AG04449 (cell line): ENCODE measurements around the gene ASIC1.

Experiments
- CTCF ChIA-PET: fragments of 350-600 bp; formaldehyde crosslinking; extraction: SDS; loops from one replicate; lab custom pipeline; 2021; ENCODE audit warnings: antibody characterized with exemption; lab: Yijun Ruan, JAX
- POLR2A ChIA-PET: fragments of 400-600, 350-600 bp; formaldehyde crosslinking; extraction: SDS; loops from one replicate; lab custom pipeline; 2020; ENCODE audit warnings: antibody characterized with exemption, inconsistent platforms; lab: Yijun Ruan, JAX
- DNase-seq: peaks from one replicate; pipeline ENCODE4 v3.0.0-alpha.2; 2010; ENCODE audit warnings: low read depth, low spot score
- H3K4me3 ChIP-seq: 2 replicates; pipeline ENCODE4 v1.5.1; 2011; ENCODE audit warnings: low read depth, mild to moderate bottlenecking, control low read depth, low read length
- TF ChIP-seq, protein P1 (sequence below): IDR thresholded peaks from one replicate; pipeline ENCODE4 v1.5.1; 2011; ENCODE audit warnings: mild to moderate bottlenecking, moderate library complexity, low read length, control low read depth, inconsistent platforms; ENCODE audit not compliant: insufficient read depth; ENCODE audit errors: missing control alignments

The ASIC1 gene

DNA sequence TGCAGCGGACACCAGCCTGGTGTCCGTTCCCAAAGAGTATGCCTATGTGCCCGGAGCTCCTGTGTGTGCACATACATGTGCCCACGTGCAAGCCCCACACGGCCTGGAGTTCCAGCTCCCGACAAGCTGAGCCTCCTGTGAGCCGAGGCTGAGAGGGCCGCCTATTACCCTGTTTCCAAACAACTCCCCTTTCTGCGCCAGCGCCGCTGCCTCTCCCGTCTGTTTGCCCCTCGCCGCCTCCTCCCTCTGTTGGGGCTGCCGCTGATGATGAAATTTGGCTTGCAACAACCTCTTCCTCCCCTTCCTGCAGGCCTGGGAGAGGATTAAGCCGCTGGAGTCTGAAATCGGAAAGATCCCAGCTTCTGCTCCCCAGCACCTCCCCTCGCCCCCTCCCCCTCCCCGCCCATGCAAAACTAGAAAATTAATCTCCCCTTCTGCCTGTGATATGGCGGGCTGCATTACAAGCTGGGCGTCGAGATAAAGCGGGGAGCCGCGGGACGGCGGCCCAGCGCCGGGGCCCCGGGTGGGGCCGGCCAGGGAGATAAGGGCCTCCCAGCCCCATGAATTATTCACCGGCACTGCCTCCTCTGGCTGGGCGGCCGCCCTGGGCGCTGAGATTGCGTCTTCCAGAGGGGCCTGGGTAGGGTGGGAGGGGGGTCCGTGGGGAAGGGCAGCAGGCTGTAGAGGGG is 6.8 kb upstream of the ASIC1 start:
- CTCF ChIA-PET: interaction anchor here (0.9 to 10.7 kb wide), 14 partner anchors 10 to 183 kb away, joined by 3 to 254 read pairs (median 6); partner anchors contain the start of gene RACGAP1
- POLR2A ChIA-PET: no interaction called here
- TF ChIP-seq, protein P1, sequence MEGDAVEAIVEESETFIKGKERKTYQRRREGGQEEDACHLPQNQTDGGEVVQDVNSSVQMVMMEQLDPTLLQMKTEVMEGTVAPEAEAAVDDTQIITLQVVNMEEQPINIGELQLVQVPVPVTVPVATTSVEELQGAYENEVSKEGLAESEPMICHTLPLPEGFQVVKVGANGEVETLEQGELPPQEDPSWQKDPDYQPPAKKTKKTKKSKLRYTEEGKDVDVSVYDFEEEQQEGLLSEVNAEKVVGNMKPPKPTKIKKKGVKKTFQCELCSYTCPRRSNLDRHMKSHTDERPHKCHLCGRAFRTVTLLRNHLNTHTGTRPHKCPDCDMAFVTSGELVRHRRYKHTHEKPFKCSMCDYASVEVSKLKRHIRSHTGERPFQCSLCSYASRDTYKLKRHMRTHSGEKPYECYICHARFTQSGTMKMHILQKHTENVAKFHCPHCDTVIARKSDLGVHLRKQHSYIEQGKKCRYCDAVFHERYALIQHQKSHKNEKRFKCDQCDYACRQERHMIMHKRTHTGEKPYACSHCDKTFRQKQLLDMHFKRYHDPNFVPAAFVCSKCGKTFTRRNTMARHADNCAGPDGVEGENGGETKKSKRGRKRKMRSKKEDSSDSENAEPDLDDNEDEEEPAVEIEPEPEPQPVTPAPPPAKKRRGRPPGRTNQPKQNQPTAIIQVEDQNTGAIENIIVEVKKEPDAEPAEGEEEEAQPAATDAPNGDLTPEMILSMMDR: no peak
- H3K4me3 ChIP-seq: peak overlapping the region; percentile 16; the same call in 1 of the 2 replicates
- DNase-seq: no peak

DNA sequence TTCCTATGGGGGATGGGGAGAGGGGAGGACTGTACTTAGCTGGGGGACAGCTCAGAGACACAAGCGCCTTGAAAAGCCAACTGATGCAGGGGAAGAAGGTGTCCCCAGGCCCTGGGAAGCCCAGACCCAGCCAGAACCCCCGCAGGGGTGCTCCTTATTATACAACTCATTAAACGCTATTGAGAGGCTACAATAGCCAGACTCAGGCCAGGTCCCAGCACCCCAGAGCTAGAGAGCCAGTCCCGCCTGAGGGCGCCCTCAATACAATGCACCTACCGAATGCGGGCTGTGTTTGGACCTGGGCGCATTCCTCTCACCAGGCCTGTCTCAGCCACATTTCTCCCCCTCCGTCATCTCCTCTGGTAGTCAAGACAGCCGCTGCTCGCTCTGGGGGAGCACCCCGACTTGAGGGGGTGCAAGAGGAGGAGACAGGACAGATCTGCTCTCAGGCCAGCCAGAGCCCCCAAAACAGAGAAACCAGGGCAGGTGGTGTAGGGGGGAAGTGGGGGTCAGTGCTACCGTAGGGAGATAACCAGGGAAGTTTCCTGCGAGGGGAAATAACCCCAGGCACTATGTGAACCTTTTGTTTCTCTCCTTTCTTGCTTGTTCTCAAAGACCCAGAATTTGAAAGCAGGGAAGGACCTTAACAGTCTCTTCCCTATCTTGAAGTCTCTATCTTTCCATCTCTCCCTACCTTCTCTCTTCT is 6.1 kb upstream of the ASIC1 start:
- H3K4me3 ChIP-seq: no peak overlapping the region
- ChIA-PET CTCF (interaction anchor here (0.9 to 10.7 kb wide), 10 partner anchors 11 to 106 kb away, joined by 3 to 254 read pairs (median 6); no protein-coding TSS in a partner anchor), POLR2A (no interaction called here)
- TF ChIP-seq, protein P1: no peak
- DNase-seq: no peak

DNA sequence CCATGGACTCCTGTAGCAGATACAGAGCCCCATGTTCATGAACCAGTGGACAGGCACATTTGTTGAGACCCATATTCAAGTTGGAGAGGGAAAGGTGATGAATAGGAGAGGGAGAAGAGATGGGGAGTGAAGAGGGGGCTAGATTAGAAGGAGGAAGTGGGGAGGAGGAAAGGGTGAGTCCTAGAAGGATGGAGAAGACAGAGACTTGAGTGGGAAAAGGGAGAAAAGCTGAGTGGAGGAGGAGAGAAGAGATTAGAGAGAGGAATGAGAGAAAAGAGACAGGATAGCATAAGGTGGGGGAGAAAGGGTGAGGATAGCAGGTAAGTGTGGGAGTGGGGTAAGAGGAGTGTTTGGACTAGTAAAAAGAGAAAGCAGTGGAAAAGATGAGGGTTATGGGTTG is 4.9 kb upstream of the ASIC1 start:
- ChIA-PET CTCF (interaction anchor here (1.0 to 10.7 kb wide), 7 partner anchors 12 to 184 kb away, joined by 3 to 274 read pairs (median 41); partner anchors contain the start of genes AQP5 and AQP6), POLR2A (no interaction called here)
- TF ChIP-seq, protein P1: no peak
- H3K4me3 ChIP-seq: no peak overlapping the region
- DNase-seq: no peak

DNA sequence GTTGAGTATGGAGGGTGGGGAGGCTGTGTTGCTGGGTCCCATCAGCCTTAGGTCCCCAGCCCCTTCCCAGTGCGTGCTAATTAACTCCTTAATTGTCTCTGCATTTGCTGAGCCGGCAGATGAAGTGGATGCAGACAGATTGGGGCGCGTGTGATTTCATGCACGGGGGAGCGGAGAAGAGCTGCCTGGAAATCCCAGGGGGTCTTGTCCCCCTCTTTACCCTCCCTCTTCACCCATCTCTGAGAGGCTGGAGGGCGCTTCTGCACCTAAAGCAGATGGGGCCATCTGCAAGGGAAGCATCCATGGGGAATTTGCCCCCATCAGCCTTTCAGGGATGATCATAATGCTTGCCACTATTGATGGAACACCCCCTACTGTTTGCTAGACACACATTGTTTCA is 4.4 kb upstream of the ASIC1 start:
- TF ChIP-seq, protein P1: no peak
- CTCF ChIA-PET: interaction anchor here (1.0 to 10.7 kb wide), 7 partner anchors 12 to 184 kb away, joined by 3 to 274 read pairs (median 41); partner anchors contain the start of genes AQP5 and AQP6
- H3K4me3 ChIP-seq: no peak overlapping the region
- DNase-seq: no peak
- POLR2A ChIA-PET: no interaction called here

DNA sequence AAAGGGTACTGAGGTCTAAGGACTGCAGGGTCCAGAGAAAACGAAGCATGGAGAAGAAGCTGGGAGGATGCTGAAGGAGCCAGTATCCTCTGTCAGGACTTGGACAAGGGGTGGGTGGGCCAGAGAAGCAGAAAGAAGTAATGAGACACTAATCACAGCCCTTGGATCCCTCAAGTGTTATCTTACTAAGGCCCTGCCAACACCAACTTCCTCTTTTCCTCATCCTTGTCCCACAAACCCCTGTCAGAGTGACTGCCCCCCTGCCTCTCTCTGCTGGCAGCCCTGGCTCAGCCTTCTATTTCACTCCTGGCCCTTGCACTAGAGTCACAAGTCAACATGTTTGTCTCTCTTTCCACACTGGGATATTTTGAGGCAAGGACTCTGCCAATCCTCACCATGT is 3.8 kb upstream of the ASIC1 start:
- H3K4me3 ChIP-seq: no peak overlapping the region
- POLR2A ChIA-PET: no interaction called here
- TF ChIP-seq, protein P1: no peak
- no peak for DNase-seq
- CTCF ChIA-PET: interaction anchor here (0.6 to 10.7 kb wide), 9 partner anchors 9 to 185 kb away, joined by 3 to 274 read pairs (median 22); partner anchors contain the start of genes AQP5 and AQP6
